Measurements from ENCODE around the gene DECR2. TPM values are rescaled to one million over a fixed set of nuclear protein-coding genes. Genes with fewer than 3 reads are reported as not detected.

The DECR2 gene
- total and polyA plus RNA-seq, 9 of the 15 experiments (the other 6 are each of a cell fraction or from before 2014, with no cell fraction given) = 1.0 to 31.9 (median 10.3) TPM

DNA sequence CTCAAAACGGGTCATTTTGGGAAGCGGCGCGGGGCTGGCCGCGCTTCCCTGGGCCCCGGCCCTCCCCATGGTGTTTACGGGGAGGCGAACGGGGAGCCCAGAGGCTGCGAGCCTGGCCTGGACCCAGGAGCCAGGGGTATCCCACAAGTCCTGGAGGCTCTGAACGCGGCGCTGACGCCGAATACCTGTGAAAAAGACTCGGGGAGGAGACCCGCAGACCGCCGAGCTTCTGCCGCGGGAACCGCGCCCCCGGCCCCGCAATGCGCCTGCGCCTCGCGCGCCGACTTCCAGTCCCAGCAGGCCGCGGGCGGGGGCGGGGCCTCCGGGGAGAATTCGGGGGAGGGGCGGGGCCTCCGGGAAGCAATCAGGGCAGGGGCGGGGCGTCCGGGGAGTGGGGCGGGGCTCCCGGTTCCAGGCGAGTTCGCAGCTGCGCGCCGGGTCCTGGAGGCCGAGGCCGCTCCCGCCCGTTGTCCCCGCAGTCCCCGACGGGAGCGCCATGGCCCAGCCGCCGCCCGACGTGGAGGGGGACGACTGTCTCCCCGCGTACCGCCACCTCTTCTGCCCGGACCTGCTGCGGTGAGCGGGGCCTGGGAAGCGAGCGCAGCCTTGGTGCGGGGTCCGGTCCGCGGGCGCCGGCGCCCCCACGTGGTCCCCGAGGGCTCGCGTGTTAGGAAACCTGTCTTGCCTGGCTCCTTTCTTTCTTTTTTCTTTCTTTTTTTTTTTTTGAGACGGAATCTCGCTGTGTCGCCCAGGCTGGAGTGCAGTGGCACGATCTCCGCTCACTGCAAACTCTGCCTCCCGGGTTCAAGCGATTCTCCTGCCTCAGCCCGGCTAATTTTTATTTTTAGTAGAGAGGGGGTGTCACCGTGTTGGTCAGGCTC lies at the start of gene DECR2 (continued):
- peak; percentile 71 to 77; a peak in 3 of 4 replicates for TF ChIP-seq NONO (IDR thresholded peaks at IDR 0.05; ENCODE audit: low read depth in 2 of 2, low read length in 1 of 2)
- TF ChIP-seq, protein P1, sequence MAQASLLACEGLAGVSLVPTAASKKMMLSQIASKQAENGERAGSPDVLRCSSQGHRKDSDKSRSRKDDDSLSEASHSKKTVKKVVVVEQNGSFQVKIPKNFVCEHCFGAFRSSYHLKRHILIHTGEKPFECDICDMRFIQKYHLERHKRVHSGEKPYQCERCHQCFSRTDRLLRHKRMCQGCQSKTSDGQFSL (CRISPR knock-in tag; IDR thresholded peaks at IDR 0.05) = peak; percentile 62; the same call in 1 of the 2 replicates
- TF ChIP-seq, protein P1 (tag; IDR thresholded peaks at IDR 0.05) = no peak
- TF ChIP-seq HDAC6 (IDR thresholded peaks at IDR 0.05; ENCODE audit: low read depth, low read length) = no peak
- TF ChIP-seq, protein P2, sequence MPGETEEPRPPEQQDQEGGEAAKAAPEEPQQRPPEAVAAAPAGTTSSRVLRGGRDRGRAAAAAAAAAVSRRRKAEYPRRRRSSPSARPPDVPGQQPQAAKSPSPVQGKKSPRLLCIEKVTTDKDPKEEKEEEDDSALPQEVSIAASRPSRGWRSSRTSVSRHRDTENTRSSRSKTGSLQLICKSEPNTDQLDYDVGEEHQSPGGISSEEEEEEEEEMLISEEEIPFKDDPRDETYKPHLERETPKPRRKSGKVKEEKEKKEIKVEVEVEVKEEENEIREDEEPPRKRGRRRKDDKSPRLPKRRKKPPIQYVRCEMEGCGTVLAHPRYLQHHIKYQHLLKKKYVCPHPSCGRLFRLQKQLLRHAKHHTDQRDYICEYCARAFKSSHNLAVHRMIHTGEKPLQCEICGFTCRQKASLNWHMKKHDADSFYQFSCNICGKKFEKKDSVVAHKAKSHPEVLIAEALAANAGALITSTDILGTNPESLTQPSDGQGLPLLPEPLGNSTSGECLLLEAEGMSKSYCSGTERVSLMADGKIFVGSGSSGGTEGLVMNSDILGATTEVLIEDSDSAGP (CRISPR knock-in tag; IDR thresholded peaks at IDR 0.05) = no peak
- TF ChIP-seq ZNF589 (CRISPR knock-in tag; IDR thresholded peaks at IDR 0.05; ENCODE audit: low read depth) = no peak
- no peak for TF ChIP-seq CEBPG (CRISPR knock-in tag; IDR thresholded peaks at IDR 0.05)
- TF ChIP-seq CEBPG (tag; conservative IDR thresholded peaks at IDR 0.05 in 1 of 2, IDR thresholded peaks at IDR 0.05 in 1 of 2) = no peak
- TF ChIP-seq ZNF695 (CRISPR knock-in tag; IDR thresholded peaks at IDR 0.05) = no peak
- no peak for TF ChIP-seq NR1H2 (CRISPR knock-in tag; IDR thresholded peaks at IDR 0.05)
- no peak for TF ChIP-seq TCF7L2 (IDR thresholded peaks at IDR 0.05; ENCODE audit: low read depth, low read length)
- TF ChIP-seq SMAD4 (CRISPR knock-in tag; conservative IDR thresholded peaks at IDR 0.05) = peak; percentile 79
- no peak for TF ChIP-seq FOXK2 (conservative IDR thresholded peaks at IDR 0.05 in 1 of 2, IDR thresholded peaks at IDR 0.05 in 1 of 2; ENCODE audit: low read depth in 2 of 2)
- TF ChIP-seq RUNX1 (IDR thresholded peaks at IDR 0.05; ENCODE audit: low read depth) = no peak
- TF ChIP-seq, protein P3, sequence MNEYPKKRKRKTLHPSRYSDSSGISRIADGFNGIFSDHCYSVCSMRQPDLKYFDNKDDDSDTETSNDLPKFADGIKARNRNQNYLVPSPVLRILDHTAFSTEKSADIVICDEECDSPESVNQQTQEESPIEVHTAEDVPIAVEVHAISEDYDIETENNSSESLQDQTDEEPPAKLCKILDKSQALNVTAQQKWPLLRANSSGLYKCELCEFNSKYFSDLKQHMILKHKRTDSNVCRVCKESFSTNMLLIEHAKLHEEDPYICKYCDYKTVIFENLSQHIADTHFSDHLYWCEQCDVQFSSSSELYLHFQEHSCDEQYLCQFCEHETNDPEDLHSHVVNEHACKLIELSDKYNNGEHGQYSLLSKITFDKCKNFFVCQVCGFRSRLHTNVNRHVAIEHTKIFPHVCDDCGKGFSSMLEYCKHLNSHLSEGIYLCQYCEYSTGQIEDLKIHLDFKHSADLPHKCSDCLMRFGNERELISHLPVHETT (CRISPR knock-in tag; conservative IDR thresholded peaks at IDR 0.05 in 1 of 2, IDR thresholded peaks at IDR 0.05 in 1 of 2) = peak in 1 of 2 experiments; percentile 85; a peak in 2 of 4 replicates
- TF ChIP-seq HMG20A (CRISPR knock-in tag; conservative IDR thresholded peaks at IDR 0.05) = no peak
- peak; percentile 65 for TF ChIP-seq HLTF (IDR thresholded peaks at IDR 0.05)
- no peak for TF ChIP-seq SMAD3 (CRISPR knock-in tag; conservative IDR thresholded peaks at IDR 0.05)

All from K562 (cell line).